ENCODE data around the gene KRT7.
A peak's percentile ranks its signal among the peaks of the same experiment; 100 is the strongest.
"Not testable (repeated sequence)": the region's sequence is repeated elsewhere in the genome, so short reads cannot be mapped to it uniquely, and the experiment has no call there.

The KRT7 gene

GRCh38 chr12:52278575-52279421 lies 45.8 kb downstream of the KRT7 start:
- DNase-seq (ENCODE audit: low read depth in 2 of 2): peak; percentile 52 to 56

- no peak for DNase-seq (ENCODE audit: low read depth in 2 of 2)
Measured at GRCh38 chr12:52279422-52280318, 46.6 kb downstream of the KRT7 start.

GRCh38 chr12:52280319-52280795 lies 47.3 kb downstream of the KRT7 start:
- DNase-seq (ENCODE audit: low read depth in 2 of 2): no peak

- no peak for DNase-seq (ENCODE audit: low read depth in 2 of 2)
Measured at GRCh38 chr12:52280796-52281560, 47.9 kb downstream of the KRT7 start.

GRCh38 chr12:52284562-52285171 lies 51.6 kb downstream of the KRT7 start:
- DNase-seq (ENCODE audit: low read depth in 2 of 2): no peak

- no peak for DNase-seq (ENCODE audit: low read depth in 2 of 2)
Measured at GRCh38 chr12:52285172-52285745, 52.2 kb downstream of the KRT7 start.

GRCh38 chr12:52285851-52286530 lies 52.9 kb downstream of the KRT7 start:
- no peak for DNase-seq (ENCODE audit: low read depth in 2 of 2)

- DNase-seq (ENCODE audit: low read depth in 2 of 2): not testable (repeated sequence)
Measured at GRCh38 chr12:52286857-52287785, 54.1 kb downstream of the KRT7 start.

GRCh38 chr12:52287816-52288805 lies 55.1 kb downstream of the KRT7 start:
- not testable (repeated sequence) for DNase-seq (ENCODE audit: low read depth in 2 of 2)

- not testable (repeated sequence) for DNase-seq (ENCODE audit: low read depth in 2 of 2)
Measured at GRCh38 chr12:52290483-52291134, 57.6 kb downstream of the KRT7 start.

- no peak for DNase-seq (ENCODE audit: low read depth in 2 of 2)
Measured at GRCh38 chr12:52291267-52291935, 58.4 kb downstream of the KRT7 start, which contains the start of gene KRT81. KRT81 (minus strand) TSS chr12:52291534; CDS start chr12:52291465, 69 bp downstream.

GRCh38 chr12:52293926-52294325 lies 60.9 kb downstream of the KRT7 start:
- no peak for DNase-seq (ENCODE audit: low read depth in 2 of 2)

GRCh38 chr12:52294803-52295202 lies 61.8 kb downstream of the KRT7 start:
- no peak for DNase-seq (ENCODE audit: low read depth in 2 of 2)

- no peak for DNase-seq (ENCODE audit: low read depth in 2 of 2)
Measured at GRCh38 chr12:52295663-52296062, 62.6 kb downstream of the KRT7 start.

GRCh38 chr12:52296572-52297215 lies 63.7 kb downstream of the KRT7 start:
- DNase-seq (ENCODE audit: low read depth in 2 of 2): no peak
